NCI-H460 (cell line): ENCODE results near the gene KCTD18. TPM values are rescaled to one million over a fixed set of nuclear protein-coding genes. Genes with fewer than 3 reads are reported as not detected.

Source experiments
- DNase-seq: peaks from one replicate; pipeline ENCODE4 v3.0.0-alpha.2; 2016; ENCODE audit warnings: low read depth; ENCODE audit errors: extremely low read depth
- total RNA-seq: library from RNA; depleted of rRNA; stranded (reverse); fragments of >200 nt; shearing (Covaris generic); gene quantifications from 2 replicates; pipeline ENCODE4 v1.2.3, GENCODE V29; 2014

KCTD18 gene
- total RNA-seq, 1 experiment from 2014 or later = 22.0 TPM

DNA sequence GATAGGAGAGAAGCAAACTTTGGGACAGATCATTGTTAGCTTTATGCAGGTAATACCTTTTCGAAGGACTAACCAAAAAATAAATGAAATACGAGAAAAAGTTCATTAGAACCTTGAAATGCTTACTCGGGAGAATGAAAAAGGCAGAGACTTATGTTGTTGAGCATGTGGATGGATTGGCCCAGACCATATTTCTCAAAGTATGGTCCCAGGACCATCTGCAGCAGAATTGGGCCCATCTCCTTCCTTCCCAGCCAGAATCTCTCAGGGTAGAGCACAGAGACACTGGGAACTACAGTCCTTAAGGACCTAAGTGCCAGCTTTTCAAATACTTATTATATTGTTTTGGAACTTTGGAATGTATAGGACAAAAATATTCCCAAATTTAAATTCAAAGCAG, 50.8 kb downstream of the KCTD18 start:
- no peak for DNase-seq

DNA sequence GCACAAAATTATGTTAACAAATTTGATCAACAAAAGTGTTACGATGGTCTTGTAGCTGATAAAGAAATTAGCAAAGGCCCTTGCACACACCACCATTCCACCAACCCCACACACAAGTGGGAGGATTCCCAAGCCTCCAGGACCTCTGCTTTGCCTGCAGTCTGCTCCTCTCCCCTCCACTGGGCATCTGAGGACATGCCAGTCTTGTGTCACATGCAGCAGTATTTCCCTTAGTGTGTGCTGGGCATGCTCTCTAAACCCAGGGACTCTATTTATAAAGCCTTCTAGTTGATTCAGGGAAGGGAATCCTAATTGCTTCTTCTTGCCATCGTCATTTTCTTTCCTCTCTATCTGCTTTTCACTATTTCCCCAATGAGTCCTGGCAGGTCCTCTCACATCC, 53.3 kb downstream of the KCTD18 start:
- no peak for DNase-seq

DNA sequence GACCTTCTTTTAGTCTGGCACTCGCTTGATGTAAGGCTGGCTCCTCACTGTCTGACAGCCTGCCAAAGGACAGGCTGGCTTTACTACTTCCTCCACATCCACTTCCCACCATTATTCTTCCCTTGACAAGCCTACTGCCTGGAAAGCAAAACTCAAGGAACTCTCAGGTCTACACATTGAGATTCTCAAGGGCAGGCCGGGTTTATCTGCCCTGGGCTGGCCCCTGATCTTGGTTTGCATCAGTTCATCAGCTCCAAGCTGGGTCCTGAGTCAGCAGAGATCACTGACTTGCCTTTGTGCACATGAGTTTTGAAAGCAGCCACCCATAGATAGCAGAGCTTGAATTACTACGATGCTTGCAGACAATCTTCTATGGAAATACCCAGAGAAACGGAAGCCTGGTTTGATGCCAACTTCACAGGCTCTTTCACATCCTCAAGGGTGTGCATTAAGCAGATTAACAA, 53.9 kb downstream of the KCTD18 start:
- no peak for DNase-seq

DNA sequence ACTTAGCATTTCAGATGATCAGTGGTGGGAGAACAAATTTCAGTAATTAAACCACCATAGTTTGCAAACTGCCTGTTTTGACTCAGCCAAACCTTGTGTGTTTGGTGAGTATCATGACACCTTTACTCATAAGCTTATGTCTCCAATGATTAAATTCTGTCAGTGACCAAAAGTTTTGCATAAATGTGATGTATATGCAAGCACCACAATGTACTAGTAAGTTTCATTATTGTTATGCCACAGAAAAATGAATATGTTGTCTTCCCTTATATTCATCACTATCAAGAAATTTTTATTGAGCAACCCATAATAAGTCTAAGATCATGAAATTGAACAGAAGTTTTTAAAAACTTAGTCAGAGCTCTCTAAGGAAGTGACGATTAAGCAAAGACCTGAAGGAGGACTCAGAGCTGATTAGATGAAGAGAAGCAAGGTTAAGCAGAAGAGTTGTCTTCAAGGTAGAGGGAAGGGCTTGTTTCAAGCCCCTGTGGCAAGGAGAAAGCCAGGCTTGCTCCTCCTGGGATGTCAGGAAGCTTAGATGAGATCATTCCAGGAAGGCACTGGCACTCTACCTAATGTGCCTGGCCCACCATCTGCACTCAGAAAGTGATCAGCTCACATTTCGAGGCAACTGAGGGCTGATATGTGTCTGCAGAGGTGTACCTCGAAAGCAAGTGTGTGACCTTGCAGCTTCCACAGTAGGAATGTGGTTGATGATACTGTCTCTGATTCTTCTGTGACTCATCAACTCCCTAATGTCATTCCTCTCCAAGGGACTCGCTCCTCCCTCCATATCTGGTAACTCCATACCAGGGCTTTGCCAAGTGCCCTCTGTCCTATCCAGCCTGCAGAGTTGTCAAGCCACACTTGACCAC, 54.7 kb downstream of the KCTD18 start:
- DNase-seq = no peak

DNA sequence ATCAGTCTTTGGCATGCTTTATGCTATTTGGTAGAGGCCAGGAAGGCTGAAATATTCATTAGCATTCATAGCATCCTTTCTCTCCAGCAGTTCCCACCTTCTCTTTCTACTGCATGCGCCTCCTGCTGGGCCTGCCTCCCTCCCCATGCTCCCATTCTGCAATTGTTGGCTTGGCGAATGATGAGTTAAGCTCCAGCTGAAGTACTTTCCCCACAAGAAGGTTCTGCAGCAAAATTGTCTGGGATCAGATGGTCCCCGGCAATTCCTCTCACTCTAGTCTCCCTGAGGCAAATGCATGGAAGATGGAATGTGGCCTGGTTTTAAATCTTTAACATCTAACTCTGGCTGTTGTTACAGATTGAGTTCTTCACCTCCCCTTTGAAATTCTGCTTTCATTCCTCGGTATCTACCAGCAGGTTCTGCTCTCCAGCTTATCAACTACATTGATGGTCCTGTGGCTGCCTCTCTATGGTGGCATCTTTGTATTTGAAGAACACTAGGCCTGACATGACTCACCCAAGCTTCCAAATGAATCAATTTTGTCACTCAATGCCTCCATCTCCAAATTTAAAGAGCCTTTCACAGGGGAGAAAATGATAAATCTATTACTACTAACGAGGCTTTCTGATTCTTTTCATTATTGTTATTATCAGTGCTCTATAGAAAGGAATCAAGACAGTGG, 55.9 kb downstream of the KCTD18 start:
- DNase-seq = no peak

DNA sequence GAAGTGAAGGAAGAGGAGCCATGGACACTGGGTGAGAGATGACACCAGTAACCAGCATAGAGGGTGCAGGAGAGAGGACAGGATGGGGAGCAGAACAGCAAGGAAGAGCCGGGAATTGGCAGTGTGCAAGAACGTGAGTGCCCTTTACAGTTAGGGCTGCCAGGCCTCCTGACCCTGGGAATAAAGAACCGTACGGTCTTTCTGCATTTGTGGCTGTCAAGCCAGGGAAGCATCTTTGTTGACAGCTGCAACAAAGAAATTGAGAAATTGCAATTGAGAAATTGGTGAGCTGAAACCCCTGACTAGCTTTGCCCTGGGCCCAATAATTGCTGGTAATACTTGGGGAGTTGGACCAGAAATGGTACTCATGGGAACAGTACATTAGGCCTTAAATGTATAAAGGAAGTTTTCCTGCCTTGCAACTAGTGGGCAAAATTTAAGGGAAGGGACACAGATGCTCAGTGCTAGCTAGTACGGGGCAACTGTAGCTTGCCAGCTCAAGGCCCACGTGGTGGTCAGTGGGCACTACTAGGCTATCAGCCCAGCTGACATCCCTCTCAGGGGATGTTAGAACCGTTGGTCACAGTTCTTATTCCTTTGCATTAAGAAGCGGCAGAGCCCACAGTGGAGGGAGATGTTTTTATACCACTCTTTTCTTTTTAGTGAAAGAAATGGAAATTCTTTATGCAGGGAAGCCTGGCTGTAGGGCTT, 56.6 kb downstream of the KCTD18 start:
- DNase-seq = no peak

DNA sequence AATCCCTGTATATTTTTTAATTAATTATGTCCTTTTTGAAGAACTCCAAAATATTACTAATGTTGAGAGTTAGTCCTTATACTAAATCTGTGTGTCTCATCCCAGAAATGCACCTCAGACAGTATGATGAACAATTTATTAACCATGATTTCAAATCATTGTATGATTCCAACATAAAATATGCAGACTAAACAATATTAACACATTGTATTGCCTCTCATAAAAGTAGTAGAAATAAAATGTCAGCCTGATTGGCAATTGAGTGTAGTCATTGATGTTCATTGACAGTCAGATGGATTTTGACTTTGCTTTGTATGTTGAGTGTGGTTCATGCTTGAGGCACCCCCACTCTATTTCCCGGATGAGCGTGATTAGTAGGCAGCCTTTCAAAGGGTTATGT, 57.5 kb downstream of the KCTD18 start:
- no peak for DNase-seq

DNA sequence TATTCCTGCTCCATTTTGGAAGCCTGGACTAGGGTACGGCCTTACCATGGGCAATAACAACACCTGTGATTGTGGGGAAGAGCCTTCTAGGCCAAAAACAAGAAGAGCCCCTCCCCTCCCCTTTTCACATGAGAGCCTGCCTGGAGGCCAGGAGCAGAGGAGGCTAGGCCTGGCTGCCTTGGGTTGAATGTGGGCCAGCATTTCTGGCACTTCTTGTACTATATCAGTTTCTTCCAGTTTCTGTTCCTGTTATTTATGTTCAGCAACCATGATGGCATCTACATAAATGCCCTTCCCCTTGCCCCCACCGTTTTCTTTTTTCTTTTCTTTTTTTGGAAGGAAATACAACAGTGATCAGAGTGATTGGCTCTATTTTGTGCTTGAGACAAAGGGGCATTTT, 58.4 kb downstream of the KCTD18 start:
- no peak for DNase-seq

DNA sequence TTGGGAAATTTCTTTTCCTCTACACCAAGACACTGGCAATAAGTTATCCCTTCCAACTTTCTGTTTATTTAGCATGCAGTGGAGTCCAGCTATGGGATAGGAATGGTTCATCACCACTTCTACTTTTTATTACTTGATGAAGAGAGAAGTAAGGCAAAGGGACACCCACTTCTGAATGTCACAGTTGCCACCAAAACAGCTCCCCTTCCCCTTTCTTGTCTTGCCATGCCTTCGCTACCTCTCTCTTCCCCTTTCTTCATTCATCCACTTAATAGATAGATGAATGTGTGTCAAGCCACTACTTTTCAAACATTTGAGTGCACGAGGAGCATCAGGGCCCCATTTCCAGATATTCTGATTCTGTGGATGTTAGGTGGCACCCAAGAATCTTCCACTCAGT, 59.6 kb downstream of the KCTD18 start:
- DNase-seq = no peak

DNA sequence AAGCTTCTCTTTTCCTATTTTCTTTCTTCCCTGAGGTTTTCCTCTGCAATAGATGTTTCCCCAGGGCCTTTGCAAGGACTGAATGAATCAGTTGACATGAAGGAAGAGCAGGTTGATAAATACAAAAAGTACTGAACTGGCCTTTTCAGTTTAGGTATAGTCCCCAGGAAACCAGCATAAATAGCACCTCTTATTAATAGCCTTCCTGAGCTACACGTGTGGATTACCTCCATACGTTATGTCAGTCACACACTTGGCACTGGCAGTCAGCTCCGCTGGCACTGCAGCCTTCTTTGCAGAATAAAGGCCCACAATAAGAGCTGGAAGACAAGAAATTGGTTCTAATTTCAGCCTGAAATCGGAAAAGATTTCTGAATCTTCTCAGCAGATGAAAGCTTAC, 60.7 kb downstream of the KCTD18 start:
- DNase-seq = no peak

DNA sequence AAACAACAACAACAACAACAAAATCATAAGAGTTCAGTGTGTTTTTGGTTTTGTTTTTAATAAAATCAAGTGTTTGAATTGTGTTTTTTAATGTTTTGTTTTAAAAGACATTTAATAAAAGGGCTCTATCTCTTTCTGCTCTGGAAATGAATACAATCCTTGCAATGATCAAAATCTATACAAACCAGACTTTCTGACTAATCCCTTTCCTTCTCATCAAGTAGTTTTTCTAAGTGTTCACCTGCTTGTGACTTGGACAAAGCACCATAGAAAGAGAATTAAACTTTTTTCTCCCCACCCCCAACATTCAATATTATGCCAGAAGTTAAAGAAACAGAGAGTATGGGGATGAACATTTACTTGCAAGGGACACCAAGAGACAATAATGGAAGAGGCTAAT, 61.4 kb downstream of the KCTD18 start:
- no peak for DNase-seq

DNA sequence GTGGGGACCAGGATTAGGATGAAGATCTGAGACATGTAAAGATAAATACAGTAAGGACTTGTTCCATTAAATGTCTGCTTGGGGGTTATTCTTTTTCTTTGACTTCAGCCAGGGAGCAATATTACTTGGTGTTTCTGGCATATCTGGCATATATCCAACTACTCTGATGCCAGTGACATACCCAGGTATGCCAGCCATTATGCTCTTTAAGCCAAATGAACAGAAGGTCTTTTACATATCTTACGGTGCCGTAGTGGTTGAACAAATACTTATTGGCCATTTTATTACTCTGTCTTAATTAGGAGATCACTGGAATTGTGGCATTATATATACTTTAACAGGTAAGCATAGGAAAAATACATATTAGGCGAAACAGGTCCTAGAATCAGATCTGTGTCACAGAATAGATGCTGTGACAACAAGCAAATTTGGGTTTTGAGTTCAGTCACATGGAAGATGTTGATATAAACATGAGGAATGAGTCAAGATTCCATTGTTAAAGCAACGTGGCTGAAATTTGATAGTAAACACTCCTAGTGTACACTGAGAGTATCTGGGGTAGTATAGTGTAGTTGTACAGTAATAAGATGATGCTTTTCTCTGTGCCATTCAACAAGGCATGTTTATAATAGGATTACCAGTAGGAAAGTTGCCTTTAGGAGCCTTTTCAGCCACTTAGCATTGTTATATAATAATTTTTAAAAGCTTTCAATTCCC, 62.6 kb downstream of the KCTD18 start:
- DNase-seq = no peak

DNA sequence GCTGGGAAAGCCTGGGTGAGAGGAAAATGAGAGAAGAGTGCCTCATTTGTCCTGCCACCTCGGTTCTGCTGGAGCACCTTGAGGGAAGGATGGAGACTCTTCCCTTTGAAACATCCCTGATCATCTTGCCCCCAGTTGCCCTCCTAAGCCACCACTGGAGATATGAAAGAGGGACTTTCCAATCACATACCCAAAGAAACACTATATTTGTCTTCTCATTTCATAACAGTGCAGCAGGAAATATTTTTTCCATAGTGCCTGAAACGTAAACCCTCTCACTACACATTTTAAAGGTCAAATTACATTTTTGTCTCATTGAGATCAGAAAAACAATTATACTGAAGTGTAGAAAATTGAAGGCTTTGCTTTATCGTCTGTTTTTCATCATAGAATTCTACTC, 63.3 kb downstream of the KCTD18 start:
- no peak for DNase-seq

DNA sequence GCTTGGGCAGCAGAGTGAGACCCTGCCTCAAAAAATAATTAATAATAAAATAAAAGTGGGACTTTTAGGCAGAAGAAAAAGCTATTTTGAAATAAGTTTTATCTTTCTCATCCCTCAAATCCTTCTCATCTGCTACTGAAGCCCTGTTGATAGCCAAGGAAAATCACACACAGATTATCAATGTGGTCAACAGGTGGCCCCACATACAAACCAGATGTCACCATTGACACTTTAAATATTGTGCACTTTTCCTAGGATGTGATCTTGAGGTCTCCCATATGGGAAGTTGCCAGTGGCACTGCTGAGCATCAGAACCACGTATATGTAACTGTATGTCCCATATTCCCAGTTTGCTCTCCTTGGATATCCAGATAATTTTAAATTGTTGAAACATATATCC, 64.6 kb downstream of the KCTD18 start:
- DNase-seq = no peak

DNA sequence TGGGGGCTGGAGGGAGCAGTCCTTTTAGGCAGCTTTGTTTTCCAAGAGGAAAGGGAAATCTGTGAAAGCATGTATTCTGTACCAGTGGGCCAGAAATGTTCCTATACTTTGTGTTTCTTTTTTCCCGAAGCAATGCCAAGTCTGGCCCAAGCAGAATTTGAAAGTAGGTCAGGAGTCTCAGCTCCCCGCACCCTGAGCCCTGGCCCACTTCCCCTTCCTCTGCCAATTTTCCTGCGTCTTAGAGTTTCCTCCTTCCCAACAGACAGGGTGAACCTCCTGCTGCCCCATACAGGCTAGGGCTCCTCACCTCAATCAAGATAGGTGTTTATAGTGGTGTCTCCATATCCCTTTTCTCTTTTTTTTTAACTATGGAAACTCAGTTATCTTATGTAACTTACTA, 65.3 kb downstream of the KCTD18 start:
- no peak for DNase-seq

DNA sequence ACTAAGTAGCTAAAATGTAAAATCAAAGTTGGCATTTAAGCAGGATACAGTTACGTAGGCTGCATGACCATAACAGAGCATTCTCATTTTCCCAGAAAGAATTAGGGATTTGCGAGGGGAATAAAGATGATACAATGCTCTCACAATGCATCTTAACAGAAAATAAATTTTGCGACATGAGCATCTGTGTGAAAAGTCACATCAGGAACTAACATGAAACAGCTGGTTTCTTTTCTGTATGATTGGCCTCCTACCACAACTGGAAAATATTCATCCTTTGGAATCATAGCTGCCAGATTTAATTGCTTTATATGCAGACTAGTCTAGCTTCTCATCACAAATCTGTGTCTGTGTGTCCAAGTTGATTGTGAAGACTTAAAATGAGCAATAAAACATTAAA, 66.0 kb downstream of the KCTD18 start:
- no peak for DNase-seq

DNA sequence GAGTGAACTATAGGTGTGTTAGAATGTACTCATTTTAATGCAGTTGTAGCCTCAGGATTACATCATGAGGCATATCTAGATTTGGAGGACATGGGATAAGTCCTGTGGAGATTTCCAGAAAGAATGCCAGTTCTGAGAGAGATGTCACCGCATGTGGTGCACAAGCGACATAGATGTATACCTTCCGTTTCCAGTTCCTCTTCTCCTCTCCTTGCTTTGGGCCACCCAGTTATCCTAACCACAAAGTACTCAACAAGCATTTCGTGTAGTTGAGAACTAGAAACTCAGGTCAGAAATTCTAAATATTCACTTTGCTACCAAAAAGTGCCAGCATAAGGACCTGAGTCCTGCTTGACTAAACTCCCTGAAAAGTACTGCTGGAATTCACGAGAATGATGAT, 66.5 kb downstream of the KCTD18 start:
- no peak for DNase-seq

DNA sequence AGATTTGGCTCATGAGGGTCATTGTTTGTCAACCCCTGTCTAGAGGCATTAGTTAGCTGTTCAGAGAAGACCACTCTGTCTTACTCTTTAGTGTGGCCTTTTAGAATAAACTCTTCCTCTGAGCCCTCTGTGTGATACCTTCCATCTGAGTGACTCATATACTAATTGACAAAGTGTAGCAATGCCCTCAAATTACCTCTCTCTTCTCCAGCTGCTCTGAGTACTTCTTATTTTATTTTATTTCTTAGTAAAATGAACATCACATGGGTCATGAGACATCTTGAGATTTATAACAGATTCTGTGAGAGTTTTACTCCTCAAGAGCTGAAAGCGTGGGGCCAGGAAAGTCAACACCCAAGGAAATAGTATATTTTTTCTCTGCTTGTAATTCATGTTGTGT, 67.4 kb downstream of the KCTD18 start:
- DNase-seq = no peak

DNA sequence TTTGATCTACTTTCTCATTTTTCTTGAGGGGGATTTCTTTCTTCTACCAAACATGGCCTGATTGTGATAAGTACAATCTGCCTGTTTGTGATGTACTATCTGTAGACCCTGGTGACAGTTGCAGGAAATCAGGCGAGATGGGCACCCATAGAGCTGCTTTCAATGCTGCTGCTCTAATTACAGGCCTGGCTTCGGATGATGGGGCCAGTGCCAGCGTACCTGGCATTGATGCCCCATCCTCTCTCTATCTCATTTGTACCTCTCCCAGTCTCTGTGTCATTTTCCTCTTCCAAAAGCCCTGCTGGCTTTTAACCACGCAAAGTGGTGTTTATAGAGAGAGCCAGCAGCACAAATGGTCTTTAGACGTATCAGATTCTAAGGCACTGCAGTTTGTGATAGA, 69.9 kb downstream of the KCTD18 start:
- no peak for DNase-seq
